ENCODE results near the gene ADCYAP1. TPM values are rescaled to one million over a fixed set of nuclear protein-coding genes. Genes with fewer than 3 reads are reported as not detected.

The ADCYAP1 gene
- total and polyA plus RNA-seq, 2 donors (not counting 1 experiment from before 2014, with no cell fraction given), result not detected

DNA sequence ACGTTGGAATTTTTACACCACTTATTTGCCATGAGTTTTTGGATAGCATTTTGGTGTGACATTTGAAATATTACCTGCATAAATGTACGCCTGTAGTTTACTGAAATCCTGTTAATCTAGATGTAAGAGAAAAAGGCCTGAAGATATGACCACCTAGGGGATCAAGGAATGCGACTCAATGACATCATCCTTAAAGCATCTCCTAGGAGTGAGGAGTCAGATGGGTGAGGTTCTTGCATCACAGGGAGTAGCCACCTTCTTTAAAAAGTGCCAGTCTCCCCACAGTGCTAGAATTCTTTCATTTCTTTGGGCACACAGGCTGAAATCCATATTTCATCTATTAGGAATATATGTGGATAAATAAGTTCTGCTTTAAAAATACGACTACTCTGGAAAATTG, 34.5 kb downstream of the ADCYAP1 start:
- Histone ChIP-seq H3K27me3 (ENCODE audit: control insufficient read depth, insufficient read depth, low read length) (no peaks in the 10 kb centered on the region), H3K36me3 (ENCODE audit: control insufficient read depth, insufficient read depth, low read length) (no peaks in the 10 kb centered on the region), H3K4me3 (replicated peaks in 1 of 4; ENCODE audit: control extremely low read depth in 1 of 4, insufficient read depth in 1 of 4, low read depth in 3 of 4, low read length in 4 of 4) (no peak overlapping the region), H3K4me2 (ENCODE audit: extremely low read depth, insufficient read depth, low read length) (no peak overlapping the region), H3K9me3 (ENCODE audit: control insufficient read depth, insufficient read depth, low read depth, low read length) (no peaks in the 10 kb centered on the region), H3K27ac (ENCODE audit: insufficient read depth, low read length) (no peak overlapping the region), H2AFZ (ENCODE audit: low read length) (no peak overlapping the region), H3K4me1 (ENCODE audit: control insufficient read depth, extremely low read depth, insufficient read depth, low read length) (no peaks in the 10 kb centered on the region), H3K79me2 (ENCODE audit: control insufficient read depth, insufficient read depth, low read length) (no peaks in the 10 kb centered on the region), H3K9ac (ENCODE audit: insufficient read depth, low read length) (no peak overlapping the region), H4K20me1 (ENCODE audit: control insufficient read depth, extremely low read depth, insufficient read depth, low read length) (no peaks in the 10 kb centered on the region)
- TF ChIP-seq EZH2 (IDR thresholded peaks at IDR 0.05; ENCODE audit: low read length, missing control alignments), result no peak
- TF ChIP-seq, protein P1, sequence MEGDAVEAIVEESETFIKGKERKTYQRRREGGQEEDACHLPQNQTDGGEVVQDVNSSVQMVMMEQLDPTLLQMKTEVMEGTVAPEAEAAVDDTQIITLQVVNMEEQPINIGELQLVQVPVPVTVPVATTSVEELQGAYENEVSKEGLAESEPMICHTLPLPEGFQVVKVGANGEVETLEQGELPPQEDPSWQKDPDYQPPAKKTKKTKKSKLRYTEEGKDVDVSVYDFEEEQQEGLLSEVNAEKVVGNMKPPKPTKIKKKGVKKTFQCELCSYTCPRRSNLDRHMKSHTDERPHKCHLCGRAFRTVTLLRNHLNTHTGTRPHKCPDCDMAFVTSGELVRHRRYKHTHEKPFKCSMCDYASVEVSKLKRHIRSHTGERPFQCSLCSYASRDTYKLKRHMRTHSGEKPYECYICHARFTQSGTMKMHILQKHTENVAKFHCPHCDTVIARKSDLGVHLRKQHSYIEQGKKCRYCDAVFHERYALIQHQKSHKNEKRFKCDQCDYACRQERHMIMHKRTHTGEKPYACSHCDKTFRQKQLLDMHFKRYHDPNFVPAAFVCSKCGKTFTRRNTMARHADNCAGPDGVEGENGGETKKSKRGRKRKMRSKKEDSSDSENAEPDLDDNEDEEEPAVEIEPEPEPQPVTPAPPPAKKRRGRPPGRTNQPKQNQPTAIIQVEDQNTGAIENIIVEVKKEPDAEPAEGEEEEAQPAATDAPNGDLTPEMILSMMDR (conservative IDR thresholded peaks at IDR 0.05 in 1 of 2, IDR thresholded peaks at IDR 0.05 in 1 of 2; ENCODE audit: low read depth in 1 of 2, low read length in 2 of 2), result no peak
- peak in 1 of 2 donors; percentile 67 for DNase-seq (ENCODE audit: low read depth in 2 of 2)

DNA sequence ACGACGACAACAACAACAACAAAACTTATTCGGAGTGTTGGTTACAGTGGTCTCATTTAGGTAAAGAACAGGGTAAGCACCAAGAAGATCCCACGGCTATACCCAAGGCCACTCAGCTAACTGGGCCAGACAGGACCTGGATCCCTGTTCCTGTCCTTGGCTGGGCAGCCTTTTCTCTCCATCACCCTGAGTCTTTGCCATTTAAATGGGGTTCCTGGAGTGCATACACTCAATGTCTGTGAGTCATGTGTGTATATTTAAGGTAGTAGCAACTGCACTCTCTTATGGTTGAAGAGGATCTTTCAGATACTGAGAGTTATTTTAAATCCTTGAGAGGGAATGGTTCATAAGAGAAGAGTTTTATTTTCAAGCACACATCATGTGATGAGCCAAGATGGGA, 35.3 kb downstream of the ADCYAP1 start:
- Histone ChIP-seq H3K27me3 (ENCODE audit: control insufficient read depth, insufficient read depth, low read length) (no peaks in the 10 kb centered on the region), H3K9ac (ENCODE audit: insufficient read depth, low read length) (no peak overlapping the region), H3K79me2 (ENCODE audit: control insufficient read depth, insufficient read depth, low read length) (no peaks in the 10 kb centered on the region), H3K4me1 (ENCODE audit: control insufficient read depth, extremely low read depth, insufficient read depth, low read length) (no peaks in the 10 kb centered on the region), H3K36me3 (ENCODE audit: control insufficient read depth, insufficient read depth, low read length) (no peaks in the 10 kb centered on the region), H4K20me1 (ENCODE audit: control insufficient read depth, extremely low read depth, insufficient read depth, low read length) (no peaks in the 10 kb centered on the region), H3K4me2 (ENCODE audit: extremely low read depth, insufficient read depth, low read length) (no peak overlapping the region), H3K9me3 (ENCODE audit: control insufficient read depth, insufficient read depth, low read depth, low read length) (no peaks in the 10 kb centered on the region), H3K4me3 (replicated peaks in 1 of 4; ENCODE audit: control extremely low read depth in 1 of 4, insufficient read depth in 1 of 4, low read depth in 3 of 4, low read length in 4 of 4) (no peak overlapping the region), H3K27ac (ENCODE audit: insufficient read depth, low read length) (no peak overlapping the region), H2AFZ (ENCODE audit: low read length) (no peak overlapping the region)
- no peak for DNase-seq (ENCODE audit: low read depth in 2 of 2)
- TF ChIP-seq EZH2 (IDR thresholded peaks at IDR 0.05; ENCODE audit: low read length, missing control alignments), result no peak
- TF ChIP-seq, protein P1 (conservative IDR thresholded peaks at IDR 0.05 in 1 of 2, IDR thresholded peaks at IDR 0.05 in 1 of 2; ENCODE audit: low read depth in 1 of 2, low read length in 2 of 2), result no peak

DNA sequence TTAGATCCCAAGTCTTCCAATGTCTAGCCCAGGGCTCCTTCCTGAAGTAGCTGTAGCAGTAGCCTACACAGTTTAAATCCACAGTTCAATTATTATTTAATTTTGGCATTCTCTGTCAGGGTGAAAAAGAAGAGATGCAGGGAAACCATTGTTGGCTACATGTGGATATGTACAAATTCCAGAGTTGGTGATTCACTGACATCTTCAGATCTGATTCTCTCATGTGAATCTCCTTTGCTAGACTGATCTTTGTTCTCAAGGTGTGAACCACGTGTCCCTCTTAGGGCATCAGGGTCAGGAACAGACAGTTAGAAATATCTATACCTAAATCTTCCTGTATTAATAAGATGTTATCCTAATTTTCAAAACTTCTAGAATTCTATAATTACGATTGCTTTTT, 36.7 kb downstream of the ADCYAP1 start:
- TF ChIP-seq EZH2 (IDR thresholded peaks at IDR 0.05; ENCODE audit: low read length, missing control alignments), result no peak
- TF ChIP-seq, protein P1 (conservative IDR thresholded peaks at IDR 0.05 in 1 of 2, IDR thresholded peaks at IDR 0.05 in 1 of 2; ENCODE audit: low read depth in 1 of 2, low read length in 2 of 2), result no peak
- H3K27ac ChIP-seq (ENCODE audit: insufficient read depth, low read length), result no peak overlapping the region
- no peaks in the 10 kb centered on the region for H4K20me1 ChIP-seq (ENCODE audit: control insufficient read depth, extremely low read depth, insufficient read depth, low read length)

More for the DNA sequence above, 36.7 kb downstream of the ADCYAP1 start:
- Histone ChIP-seq H3K4me1 (ENCODE audit: control insufficient read depth, extremely low read depth, insufficient read depth, low read length) (no peaks in the 10 kb centered on the region), H2AFZ (ENCODE audit: low read length) (no peak overlapping the region), H3K4me2 (ENCODE audit: extremely low read depth, insufficient read depth, low read length) (no peak overlapping the region), H3K9me3 (ENCODE audit: control insufficient read depth, insufficient read depth, low read depth, low read length) (no peaks in the 10 kb centered on the region), H3K27me3 (ENCODE audit: control insufficient read depth, insufficient read depth, low read length) (no peaks in the 10 kb centered on the region), H3K79me2 (ENCODE audit: control insufficient read depth, insufficient read depth, low read length) (no peaks in the 10 kb centered on the region), H3K4me3 (replicated peaks in 1 of 4; ENCODE audit: control extremely low read depth in 1 of 4, insufficient read depth in 1 of 4, low read depth in 3 of 4, low read length in 4 of 4) (no peak overlapping the region), H3K36me3 (ENCODE audit: control insufficient read depth, insufficient read depth, low read length) (no peaks in the 10 kb centered on the region), H3K9ac (ENCODE audit: insufficient read depth, low read length) (no peak overlapping the region)
- no peak for DNase-seq (ENCODE audit: low read depth in 2 of 2)

All from fibroblast of lung (primary cell).